HG02840 (cell line): ENCODE data around the gene SNX13.

ENCODE experiments used
- ATAC-seq: cut with Tn5 transposase; IDR thresholded peaks from one replicate; pipeline ENCODE4 v1.9.1; 2021; ENCODE audit warnings: mild to moderate bottlenecking, moderate library complexity, moderate number of reproducible peaks; ENCODE audit not compliant: unreplicated experiment, low FRiP score

SNX13 gene

GRCh38 chr7:17940302-17940883 is at the start of gene SNX13:
Gene SNX13, minus strand, starts transcription at chr7:17940494. Its CDS starts 199 bp downstream, at chr7:17940295.
- peak; percentile 93 for ATAC-seq

- no peak for ATAC-seq
Measured at GRCh38 chr7:17989546-17989945, 49.3 kb upstream of the SNX13 start.

DNA sequence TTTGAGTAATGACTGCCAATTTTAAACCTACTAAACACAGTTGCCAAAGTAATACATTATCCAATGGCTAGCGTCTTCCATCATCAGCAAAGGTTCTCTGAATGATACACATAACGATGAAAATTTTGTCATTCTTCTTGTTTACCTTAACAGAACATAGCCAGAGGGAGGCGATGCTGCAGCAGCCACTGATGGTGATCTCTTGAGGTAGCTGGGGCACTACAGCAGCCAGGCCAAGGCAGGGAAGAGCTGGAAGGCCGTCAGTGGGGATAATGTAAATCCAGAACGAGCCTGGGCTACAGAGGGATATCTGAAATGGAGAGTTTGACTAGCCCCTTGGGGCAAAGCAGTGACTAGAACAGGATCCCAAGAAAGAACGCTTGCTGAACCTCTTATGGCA is 48.6 kb upstream of the SNX13 start:
- no peak for ATAC-seq

DNA sequence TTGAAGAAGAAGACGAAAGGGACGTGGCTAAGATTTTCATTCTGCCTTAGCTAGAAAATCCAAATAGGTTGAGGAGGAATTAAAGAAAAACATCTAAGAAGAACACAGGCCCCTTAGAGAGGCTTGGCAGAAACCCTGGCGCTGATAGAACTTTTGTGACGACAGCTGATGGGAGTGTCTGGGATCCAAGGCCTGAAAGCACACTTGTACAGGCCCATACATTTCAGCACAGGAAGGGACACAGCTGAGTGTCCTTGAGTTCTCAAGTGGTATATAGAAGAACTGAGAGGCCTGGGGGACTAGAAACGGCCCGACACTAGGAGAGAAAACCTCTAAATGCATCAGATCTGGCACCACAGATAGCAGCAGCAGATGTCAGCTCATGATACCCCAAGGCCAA is 47.8 kb upstream of the SNX13 start:
- ATAC-seq = no peak

DNA sequence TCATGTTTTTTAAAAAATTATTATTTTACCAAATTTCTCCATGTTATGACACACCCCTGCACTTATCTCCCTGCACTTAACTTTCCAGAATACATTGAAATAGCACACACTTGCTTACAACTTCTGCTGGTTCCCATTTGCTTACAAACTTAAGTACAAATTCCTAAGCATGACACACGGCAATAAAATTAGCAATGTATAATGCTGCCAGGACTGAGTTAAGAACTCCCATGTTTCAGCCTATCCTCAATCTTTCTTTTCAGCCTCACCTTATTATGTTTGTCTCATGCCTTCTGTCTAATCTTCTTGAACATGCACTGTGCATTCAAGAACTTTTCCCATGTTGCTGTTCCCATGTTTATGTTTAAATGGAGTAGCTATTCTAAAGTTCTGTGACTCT is 46.6 kb upstream of the SNX13 start:
- ATAC-seq = no peak

DNA sequence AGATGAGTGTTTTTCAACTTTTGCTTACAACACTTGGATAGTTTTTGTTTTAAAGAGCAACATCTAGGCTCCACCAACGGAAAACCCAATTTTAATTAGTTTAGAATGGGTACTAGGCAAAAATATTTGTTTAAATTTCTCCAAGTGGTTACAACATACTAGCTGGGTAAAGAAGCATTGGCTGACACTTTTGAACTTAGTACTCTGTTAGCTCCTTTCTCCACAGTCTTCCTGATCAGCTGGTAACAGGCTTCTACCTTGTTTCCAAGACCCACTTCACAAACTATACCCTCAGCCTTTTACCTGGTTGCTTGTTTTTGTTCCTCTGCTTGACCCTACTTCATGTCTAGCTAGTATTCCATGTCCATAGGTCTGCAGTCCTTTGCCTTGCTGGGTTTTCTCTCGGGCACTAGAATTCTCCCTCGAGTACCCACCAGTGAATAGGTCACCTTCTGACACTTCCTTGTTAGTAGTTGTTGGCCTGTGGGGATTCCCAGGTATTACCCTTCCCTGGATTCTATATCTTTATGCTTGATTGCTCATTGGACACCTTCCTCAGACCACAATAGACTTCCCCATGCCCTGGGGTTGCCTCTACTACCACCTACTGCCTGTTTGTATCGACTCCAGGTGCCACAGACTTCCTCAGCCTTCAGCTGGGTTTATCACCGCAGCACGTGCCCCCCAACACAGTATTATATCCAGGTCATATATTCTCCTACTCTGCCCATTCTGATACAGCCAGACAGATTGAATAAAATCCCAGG is 45.4 kb upstream of the SNX13 start:
- no peak for ATAC-seq

DNA sequence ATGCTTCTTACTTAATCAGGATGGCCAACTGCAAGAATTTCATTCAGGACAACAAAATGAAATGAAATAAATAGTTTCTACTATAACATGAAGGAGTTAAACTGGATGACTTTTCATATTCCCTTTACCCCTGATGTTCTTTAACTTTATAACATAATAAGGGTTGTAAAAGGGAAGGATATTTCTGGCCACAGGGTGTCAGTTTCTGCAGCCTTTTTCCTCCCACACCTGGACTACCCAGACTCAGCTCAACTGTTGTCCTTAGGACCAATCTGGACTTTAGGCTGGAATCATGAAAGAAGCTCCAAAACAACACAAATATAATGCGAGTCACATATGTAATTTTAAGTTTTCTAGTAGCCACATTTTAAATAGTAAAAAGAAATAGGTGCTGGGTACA is 44.0 kb upstream of the SNX13 start:
- ATAC-seq = no peak

GRCh38 chr7:17983221-17984062 is 43.1 kb upstream of the SNX13 start:
- ATAC-seq = no peak

DNA sequence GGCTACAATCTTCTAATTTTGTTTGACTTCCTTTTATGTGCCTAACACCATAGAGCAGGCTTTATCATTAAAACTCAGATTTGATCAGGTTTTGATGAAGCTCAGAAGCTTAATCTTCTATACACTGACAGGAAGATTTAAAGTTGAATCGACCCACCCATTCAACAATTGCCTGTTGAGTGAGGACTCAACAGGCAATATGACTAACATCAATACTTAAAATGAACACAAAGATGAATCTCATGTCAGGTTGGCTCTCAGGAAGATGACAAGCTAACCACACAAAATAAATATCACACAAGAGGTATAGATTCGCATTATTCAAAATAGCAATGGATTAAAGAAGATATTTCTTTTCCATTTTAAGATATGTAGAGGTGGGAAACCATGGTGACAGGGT is 36.7 kb upstream of the SNX13 start:
- ATAC-seq = no peak

GRCh38 chr7:17971411-17971810 is 31.1 kb upstream of the SNX13 start:
- ATAC-seq = no peak

- no peak for ATAC-seq
Measured at GRCh38 chr7:17968791-17969715, 28.8 kb upstream of the SNX13 start.

DNA sequence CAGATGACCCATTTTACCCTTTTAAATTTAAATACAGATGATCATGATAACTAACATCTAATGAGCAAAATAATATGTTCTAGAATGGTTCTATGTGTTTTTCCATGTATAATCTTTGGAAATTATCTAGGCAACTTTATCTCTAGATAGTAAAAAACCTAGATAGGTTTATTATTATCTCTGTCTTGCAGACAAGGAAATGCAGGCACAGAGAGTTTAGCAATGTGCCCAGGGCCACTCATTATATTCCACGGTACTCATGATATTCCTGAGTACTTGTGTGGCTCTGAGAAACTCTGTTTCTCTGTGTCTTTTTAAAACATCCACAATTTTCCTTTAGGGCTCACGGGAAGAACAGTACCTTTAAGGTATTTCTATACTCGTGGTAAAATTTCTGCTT is 26.4 kb upstream of the SNX13 start:
- no peak for ATAC-seq

GRCh38 chr7:17965603-17966002 is 25.3 kb upstream of the SNX13 start:
- no peak for ATAC-seq

DNA sequence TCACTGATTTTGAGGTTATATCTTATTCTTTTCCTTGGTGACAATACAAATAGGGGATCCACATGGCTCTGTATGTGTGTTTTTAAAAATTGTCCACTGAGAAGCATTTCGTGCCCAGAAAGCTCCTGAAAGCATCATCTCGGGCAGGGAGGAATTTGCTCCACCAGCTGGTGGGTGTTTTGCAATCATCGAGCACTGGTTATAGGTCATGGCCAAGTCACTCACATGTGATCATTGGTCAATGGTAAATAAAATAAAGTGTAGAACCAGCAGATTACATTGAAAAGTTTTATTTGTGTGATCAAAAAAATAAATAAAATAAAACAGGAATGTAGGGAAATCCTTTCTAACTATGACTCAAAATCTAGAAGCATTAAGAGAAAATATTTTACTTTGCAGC is 23.0 kb upstream of the SNX13 start:
- no peak for ATAC-seq

GRCh38 chr7:17962652-17963051 is 22.4 kb upstream of the SNX13 start:
- no peak for ATAC-seq

DNA sequence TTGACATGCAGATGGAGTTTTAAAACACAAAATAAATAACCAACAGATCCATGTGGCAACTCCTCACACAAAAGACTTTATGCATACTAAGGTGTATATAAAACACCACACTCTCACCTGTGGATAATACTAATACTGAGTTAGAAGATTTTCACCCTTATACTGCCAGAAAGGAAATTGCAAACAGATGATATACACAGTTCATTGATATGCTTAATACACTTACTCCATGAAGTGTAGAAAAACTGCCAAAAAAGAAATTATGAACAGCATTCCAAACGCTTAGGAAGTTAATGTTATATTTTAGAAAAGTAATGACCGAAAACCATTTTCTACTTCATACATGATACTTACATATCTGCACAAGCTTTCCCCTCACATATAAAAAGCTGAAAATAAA is 17.6 kb upstream of the SNX13 start:
- ATAC-seq = no peak

GRCh38 chr7:17952387-17952786 is 12.1 kb upstream of the SNX13 start:
- peak; percentile 100 for ATAC-seq

- no peak for ATAC-seq
Measured at GRCh38 chr7:17951742-17952254, 11.5 kb upstream of the SNX13 start.

DNA sequence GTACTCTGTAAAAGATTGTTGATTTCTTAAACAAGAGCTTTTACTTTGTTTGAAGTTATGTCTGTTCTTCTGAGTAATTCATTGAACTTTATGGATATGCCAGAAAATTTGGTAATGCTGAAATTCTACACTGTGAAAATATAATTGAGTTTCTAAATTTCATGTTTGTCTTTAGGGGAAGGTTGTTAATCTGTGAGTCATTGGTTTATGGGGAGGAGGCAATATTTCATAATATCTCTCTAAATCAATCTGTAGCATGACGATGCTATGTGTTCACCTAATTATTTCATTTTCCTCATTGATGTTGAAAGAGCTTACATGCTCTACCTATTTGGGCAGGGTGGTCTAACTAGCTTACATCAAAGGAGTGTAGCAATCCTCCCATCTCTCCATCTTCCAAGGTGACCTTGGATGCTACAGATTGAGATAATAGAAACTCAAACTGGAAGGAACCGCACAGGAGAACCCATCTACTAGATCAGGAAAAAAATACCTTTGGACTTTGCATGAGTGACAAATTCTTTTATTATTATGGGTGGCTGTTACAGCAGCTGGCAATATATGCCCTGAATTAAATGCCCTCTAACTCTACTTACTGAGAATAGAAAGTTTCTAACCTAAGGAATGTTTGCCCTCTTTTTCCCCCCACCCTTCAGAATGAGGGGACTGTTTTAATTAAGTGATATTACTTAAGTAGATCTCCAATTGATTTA is 8.4 kb upstream of the SNX13 start:
- no peak for ATAC-seq

- ATAC-seq = no peak
Measured at GRCh38 chr7:17947620-17948019, 7.3 kb upstream of the SNX13 start.
